ENCODE data around the gene LNX2.

DNA sequence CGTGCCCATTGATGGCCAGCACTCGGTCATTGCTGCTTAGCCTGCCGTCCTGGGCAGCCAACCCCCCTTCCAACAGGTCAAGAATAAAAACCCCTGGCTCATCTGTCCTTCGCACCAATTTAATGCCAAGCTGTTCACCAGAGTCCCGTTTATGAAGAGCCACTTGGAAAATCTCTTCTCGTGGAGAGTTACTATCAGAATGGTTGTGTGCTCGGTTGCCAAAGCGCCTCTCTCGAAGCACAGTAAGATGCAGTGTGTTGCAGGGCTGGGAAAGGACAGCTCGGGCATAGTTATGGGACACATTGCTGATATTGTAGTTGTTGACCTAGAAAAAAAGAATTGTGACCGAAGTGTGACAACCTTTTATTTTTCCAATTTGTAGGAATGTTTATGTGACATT lies 57.9 kb downstream of the LNX2 start:
- TF ChIP-seq, protein P1, sequence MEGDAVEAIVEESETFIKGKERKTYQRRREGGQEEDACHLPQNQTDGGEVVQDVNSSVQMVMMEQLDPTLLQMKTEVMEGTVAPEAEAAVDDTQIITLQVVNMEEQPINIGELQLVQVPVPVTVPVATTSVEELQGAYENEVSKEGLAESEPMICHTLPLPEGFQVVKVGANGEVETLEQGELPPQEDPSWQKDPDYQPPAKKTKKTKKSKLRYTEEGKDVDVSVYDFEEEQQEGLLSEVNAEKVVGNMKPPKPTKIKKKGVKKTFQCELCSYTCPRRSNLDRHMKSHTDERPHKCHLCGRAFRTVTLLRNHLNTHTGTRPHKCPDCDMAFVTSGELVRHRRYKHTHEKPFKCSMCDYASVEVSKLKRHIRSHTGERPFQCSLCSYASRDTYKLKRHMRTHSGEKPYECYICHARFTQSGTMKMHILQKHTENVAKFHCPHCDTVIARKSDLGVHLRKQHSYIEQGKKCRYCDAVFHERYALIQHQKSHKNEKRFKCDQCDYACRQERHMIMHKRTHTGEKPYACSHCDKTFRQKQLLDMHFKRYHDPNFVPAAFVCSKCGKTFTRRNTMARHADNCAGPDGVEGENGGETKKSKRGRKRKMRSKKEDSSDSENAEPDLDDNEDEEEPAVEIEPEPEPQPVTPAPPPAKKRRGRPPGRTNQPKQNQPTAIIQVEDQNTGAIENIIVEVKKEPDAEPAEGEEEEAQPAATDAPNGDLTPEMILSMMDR (IDR thresholded peaks at IDR 0.05) = no peak
- TF ChIP-seq EZH2 (IDR thresholded peaks at IDR 0.05; ENCODE audit: borderline replicate concordance, insufficient read depth, low read depth, low read length, poor library complexity, severe bottlenecking) = no peak
